C1 segment of cervical spinal cord (tissue), 14 donors: ENCODE data around the gene GDPD5.
A peak's percentile ranks its signal among the peaks of the same experiment; 100 is the strongest.

Experiments used
- DNase-seq, 14 donors: peaks; one replicate each; lab custom pipeline; 2025; lab: John Stamatoyannopoulos, UW

GDPD5 gene, protein sequence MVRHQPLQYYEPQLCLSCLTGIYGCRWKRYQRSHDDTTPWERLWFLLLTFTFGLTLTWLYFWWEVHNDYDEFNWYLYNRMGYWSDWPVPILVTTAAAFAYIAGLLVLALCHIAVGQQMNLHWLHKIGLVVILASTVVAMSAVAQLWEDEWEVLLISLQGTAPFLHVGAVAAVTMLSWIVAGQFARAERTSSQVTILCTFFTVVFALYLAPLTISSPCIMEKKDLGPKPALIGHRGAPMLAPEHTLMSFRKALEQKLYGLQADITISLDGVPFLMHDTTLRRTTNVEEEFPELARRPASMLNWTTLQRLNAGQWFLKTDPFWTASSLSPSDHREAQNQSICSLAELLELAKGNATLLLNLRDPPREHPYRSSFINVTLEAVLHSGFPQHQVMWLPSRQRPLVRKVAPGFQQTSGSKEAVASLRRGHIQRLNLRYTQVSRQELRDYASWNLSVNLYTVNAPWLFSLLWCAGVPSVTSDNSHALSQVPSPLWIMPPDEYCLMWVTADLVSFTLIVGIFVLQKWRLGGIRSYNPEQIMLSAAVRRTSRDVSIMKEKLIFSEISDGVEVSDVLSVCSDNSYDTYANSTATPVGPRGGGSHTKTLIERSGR

GRCh38 chr11:75525433-75526191 is at the start of gene GDPD5:
Gene GDPD5 (minus strand): TSS chr11:75525941. CDS start chr11:75477735, 48,206 bp downstream.
- DNase-seq = peak in 13 of 14 donors; percentile 31 to 85 (median 66)

GRCh38 chr11:75574698-75575602 is 49.2 kb upstream of the GDPD5 start:
- DNase-seq = no peak

- DNase-seq = peak in 1 of 14 donors; percentile 80
Observed at GRCh38 chr11:75572744-75573143, 47.0 kb upstream of the GDPD5 start.

- DNase-seq = no peak
Observed at GRCh38 chr11:75571625-75572024, 45.9 kb upstream of the GDPD5 start.

DNA sequence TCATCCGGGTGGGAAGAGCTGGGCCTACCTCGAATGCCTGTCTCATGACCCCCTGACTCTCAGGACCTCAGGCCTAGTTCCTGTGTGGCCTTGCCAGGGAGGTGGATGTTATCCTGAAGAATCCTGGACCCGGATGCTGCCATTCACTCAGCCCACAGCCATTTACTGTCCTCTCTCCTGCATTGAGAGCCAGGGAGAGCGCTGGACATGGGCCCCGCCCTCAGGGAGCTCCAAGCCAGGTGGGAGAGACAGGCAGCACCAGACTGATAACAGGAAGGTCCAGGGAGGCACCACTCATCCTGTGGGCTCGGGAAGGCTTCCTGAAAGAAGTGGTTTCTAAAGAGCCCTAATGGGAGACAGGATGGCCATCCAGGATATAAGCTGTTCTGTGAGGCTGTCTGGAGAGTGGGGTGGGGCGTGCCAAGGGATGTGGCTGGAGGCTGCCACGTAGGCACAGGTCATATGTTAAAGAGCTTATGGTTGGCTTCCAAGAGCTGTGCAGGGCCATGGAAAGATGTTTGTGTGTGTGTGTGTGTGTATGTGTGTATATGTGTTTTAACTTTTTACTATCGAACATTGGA is 44.9 kb upstream of the GDPD5 start:
- DNase-seq = no peak

DNA sequence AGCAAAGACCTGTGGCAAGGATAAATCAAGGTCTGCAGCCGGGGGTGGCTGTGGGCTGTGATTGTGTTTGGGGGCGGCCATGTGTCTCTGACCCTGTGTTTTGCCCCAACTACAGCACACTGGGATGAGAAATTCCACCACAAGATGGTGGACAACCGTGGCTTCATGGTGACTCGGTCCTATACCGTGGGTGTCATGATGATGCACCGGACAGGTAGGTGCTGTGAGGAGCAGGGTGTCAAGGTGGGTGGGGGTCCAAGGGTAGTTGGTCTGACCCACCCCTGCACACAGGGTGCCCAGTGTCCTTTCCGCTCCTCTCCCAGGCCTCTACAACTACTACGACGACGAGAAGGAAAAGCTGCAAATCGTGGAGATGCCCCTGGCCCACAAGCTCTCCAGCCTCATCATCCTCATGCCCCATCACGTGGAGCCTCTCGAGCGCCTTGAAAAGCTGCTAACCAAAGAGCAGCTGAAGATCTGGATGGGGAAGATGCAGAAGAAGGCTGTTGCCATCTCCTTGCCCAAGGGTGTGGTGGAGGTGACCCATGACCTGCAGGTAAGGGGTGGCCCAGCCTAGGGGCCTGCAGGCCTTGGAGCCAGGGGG is 43.0 kb upstream of the GDPD5 start:
- DNase-seq = no peak

GRCh38 chr11:75567971-75568370 is 42.2 kb upstream of the GDPD5 start:
- no peak for DNase-seq

- DNase-seq = no peak
Observed at GRCh38 chr11:75566763-75567279, 41.1 kb upstream of the GDPD5 start.

DNA sequence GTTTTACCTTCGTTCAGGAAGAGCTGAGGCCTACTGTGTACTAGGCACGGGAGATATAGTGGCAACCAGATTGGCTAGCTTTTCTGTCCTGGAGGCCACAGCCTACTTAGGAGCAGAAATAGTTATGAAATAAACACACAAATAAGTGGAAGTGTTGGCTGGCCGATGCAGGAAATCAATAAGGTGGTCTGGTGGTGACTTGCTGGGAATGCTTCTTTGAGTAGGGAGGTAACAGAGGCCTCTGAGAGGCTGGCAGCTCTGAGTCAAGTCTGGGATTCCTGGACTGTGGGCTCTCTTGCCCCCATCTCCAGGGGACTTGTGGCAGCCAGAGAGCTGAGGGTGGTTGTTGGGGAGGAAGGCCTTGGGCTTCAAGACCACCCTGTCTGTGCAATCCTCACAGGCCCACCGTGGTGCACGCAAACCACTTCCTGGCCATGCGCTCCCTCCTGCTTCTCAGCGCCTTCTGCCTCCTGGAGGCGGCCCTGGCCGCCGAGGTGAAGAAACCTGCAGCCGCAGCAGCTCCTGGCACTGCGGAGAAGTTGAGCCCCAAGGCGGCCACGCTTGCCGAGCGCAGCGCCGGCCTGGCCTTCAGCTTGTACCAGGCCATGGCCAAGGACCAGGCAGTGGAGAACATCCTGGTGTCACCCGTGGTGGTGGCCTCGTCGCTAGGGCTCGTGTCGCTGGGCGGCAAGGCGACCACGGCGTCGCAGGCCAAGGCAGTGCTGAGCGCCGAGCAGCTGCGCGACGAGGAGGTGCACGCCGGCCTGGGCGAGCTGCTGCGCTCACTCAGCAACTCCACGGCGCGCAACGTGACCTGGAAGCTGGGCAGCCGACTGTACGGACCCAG is 40.4 kb upstream of the GDPD5 start:
- no peak for DNase-seq

GRCh38 chr11:75565221-75565814 is 39.6 kb upstream of the GDPD5 start:
- DNase-seq = peak in 3 of 14 donors; percentile 20 to 69 (median 33)

- DNase-seq = peak in 1 of 14 donors; percentile 52
Observed at GRCh38 chr11:75563978-75564552, 38.3 kb upstream of the GDPD5 start.

DNA sequence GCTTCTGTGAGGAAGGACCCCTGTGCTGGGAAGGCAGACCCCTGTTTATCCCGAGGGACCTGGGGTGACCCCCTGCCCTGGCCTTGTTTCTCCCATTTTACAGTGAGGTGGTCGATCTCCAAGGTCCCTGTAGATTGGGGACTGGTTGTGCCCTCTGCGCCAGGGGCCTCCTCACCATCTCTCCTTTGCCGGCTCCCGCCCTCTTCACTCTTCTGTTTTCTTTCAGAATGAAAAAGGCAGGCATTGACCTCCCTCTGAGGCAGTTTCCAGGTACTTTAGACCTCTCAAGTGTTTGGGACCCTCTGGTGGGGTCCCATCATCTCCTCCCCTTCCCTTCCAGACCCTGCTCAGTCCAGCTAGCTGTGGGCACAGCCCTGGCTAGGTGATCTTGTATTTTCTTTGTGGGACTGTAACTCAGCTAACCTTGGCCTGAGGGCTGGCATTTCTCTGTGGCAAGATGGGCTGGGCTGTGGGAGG is 37.8 kb upstream of the GDPD5 start:
- no peak for DNase-seq

DNA sequence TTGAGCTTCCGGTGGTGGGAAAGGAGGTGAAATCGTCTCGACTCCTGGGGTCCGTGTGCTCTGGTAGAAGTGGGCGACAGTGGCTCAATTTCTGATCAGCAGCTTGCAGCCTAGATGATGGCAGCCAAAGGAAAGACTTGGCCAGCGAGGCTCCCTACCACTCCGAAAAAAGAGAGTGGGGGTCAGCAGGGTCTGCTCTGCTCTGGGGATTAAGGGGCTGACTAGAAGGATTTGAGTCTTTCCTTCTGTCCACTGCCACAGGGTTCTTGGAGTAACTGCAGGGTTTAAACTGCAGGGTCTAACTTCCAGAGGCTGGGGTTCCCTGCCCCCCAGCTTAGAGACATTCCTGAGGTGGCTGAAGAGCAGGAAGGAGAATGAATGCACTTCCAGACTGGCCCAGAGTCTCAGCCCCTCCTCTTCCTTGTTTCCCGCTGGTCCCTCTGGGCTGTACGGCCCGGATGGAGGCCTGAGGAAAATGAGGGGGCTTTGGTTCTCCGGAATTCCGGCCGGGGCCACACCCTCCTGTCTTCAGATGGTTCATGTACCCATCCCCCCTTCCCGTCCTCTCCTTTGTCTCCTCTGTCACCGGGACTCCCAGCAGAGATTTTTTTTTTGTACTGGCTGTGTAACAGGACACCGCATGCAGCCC is 37.2 kb upstream of the GDPD5 start:
- DNase-seq = peak in 2 of 14 donors; percentile 42 to 56

- DNase-seq = peak in 13 of 14 donors; percentile 8 to 84 (median 66)
Observed at GRCh38 chr11:75562048-75562835, 36.5 kb upstream of the GDPD5 start, which contains the start of gene SERPINH1. Gene SERPINH1 (plus strand): TSS chr11:75562253. CDS start chr11:75566350, 4,097 bp downstream.

DNA sequence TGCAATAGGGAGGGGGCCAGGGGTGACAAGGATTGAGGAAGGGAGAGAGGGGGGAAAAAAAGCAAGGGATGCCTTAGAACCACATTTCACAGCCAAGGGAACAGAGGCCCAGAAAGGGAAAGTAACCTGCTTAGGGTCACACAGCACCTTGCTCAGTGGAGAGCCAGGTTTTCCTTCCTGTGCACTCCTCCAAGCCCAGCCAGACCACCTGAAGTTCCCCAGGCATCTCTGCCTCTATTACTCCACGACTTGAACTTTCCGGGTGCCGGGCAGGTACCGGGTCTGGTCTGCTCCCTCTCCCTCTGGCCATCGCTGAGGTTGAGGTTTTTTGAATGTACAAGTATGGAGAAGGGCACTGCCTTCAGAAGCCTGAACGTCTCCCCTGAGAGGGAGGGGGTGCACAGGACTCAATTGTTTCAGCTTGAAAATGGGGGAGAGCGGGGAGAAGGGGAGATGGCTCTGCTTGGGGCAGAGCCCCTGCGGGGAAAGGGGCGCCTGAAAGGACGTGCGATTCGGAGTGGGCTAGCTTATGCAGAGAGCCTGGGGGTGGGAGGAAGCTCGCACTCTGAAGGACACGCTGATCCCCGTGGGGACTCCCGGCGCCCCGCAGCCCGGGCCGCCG is 35.8 kb upstream of the GDPD5 start:
- DNase-seq = peak in 1 of 14 donors; percentile 56

DNA sequence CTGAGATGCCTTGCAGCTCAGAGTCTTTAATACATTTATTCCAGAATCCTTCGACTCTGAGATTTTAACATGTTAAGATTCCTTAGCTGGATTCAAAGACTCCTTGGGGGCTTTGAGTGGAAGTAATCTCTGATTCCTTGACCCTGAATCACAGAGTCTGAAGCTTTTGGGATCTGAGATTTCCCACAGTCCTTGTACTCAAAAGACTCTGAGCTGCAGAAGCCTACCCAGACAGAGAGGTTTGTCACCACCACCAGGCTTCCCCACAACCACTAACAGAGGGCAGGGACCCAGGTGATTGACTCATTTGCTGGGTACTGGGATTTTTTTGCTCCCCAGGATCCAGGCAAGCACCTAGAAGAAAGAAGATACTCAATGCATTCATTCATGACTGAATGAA is 34.9 kb upstream of the GDPD5 start:
- no peak for DNase-seq
